ENCODE data around the gene ATP5PD.

DNA sequence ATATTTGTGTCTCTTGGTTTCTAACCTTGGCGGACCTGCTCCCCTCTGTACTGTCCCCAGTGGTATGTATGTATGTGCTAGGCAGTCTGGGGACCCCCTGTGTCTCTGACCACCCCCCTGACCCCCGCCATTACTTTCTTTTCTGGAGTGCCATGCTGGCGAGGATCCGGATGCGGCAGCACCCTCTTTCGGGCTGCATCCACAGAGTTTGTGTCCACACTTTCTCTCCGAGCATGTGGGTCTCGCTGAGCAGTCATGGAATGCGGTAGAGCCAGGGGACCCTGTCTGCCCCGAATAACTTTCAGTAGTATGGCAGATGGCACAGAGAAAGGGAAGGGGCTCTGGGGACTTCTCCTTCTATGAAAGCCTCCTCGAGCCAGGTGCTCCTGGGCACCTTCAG, 17.3 kb upstream of the ATP5PD start:
- TF ChIP-seq POLR2AphosphoS5 (IDR thresholded peaks at IDR 0.05) = no peak
- TF ChIP-seq, protein P1, sequence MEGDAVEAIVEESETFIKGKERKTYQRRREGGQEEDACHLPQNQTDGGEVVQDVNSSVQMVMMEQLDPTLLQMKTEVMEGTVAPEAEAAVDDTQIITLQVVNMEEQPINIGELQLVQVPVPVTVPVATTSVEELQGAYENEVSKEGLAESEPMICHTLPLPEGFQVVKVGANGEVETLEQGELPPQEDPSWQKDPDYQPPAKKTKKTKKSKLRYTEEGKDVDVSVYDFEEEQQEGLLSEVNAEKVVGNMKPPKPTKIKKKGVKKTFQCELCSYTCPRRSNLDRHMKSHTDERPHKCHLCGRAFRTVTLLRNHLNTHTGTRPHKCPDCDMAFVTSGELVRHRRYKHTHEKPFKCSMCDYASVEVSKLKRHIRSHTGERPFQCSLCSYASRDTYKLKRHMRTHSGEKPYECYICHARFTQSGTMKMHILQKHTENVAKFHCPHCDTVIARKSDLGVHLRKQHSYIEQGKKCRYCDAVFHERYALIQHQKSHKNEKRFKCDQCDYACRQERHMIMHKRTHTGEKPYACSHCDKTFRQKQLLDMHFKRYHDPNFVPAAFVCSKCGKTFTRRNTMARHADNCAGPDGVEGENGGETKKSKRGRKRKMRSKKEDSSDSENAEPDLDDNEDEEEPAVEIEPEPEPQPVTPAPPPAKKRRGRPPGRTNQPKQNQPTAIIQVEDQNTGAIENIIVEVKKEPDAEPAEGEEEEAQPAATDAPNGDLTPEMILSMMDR (IDR thresholded peaks at IDR 0.05 in 8 of 11, conservative IDR thresholded peaks at IDR 0.05 in 3 of 11) = no peak

Data from spleen (tissue), 7 donors.